HG03460 (cell line): ENCODE results near the gene KRTAP15-1.

Source experiments
- ATAC-seq: cut with Tn5 transposase; IDR thresholded peaks from one replicate; pipeline ENCODE4 v1.9.1; 2021; ENCODE audit not compliant: unreplicated experiment

The KRTAP15-1 gene

DNA sequence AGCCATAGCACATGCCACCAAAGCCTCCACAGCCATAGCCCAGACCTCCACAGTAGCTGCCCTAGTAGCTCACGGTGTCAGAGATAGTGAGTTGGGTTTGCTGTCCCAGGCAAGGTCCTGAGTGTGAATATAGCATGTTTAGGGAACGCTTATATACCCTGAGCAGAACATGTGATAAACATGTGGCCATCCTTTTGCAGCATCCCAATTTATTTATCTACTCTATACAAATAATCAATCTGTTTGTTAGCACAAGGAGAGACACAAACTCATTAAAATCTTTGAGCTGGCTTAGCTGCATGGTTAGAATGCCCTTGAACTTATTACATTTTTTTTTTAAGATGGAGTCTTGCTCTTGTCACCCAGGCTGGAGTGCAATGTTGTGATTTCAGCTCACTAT lies 47.3 kb downstream of the KRTAP15-1 start, which contains the start of gene KRTAP19-2:
Gene KRTAP19-2 (minus strand): TSS at position 101 of the 400 bp plus-strand sequence. CDS start 88 bp downstream, at position 13.
- ATAC-seq = no peak
